ENCODE data around the gene DAP3. TPM values are rescaled to one million over a fixed set of nuclear protein-coding genes. Genes with fewer than 3 reads are reported as not detected.
"Not testable (repeated sequence)": the region's sequence is repeated elsewhere in the genome, so short reads cannot be mapped to it uniquely, and the experiment has no call there.

DAP3 gene
- total RNA-seq, 4 donors from 2014 or later: 73.5 to 131 (median 87.9) TPM

DNA sequence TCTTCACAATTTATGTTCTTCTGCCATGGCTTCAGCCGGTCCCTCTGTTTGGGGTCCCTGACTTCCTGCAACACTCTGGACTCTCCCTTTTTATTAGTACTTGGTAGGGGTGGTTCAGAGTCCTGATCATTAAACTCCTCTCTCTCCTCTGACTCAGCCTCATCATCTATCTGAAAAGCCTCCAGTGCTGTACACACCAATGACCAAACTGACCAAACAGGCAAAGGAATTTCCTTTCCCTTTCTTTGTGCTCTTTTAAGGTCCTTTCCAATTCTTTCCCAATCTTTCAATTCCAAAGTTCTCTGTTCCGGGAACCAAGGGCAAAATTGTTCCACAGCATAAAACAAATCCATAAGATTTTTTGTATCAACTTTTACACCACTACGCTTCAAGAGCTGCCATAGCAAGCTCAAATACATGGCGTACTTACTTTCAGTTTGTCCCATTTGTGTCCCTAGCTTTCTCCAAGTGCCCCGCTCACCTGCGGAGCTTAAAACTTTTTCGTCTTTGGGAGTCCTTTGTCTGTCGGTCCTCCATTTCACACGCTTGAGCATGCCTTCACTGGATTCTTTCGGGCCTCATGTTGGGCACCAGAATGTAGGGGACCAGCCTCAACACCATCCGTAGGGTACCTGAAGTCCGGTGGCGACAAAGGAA lies 9.6 kb downstream of the DAP3 start:
- Histone ChIP-seq H3K36me3 (no peaks in the 10 kb centered on the region), H3K4me1 (peaks cover 5 to 19% (median 13%) of the 10 kb centered on the region in 4 donors), H3K27me3 (no peaks in the 10 kb centered on the region), H3K4me3 (no peak overlapping the region), H3K27ac (replicated peaks in 1 of 4) (no peak overlapping the region), H3K9me3 (no peaks in the 10 kb centered on the region)
- no peak for DNase-seq (ENCODE audit: extremely low spot score)
- intact Hi-C loops (cut with DNase I): no loop called here
- TF ChIP-seq POLR2A (IDR thresholded peaks at IDR 0.05; ENCODE audit: low read depth) (no peak), POLR2AphosphoS5 (IDR thresholded peaks at IDR 0.05) (no peak), EP300 (IDR thresholded peaks at IDR 0.05) (no peak)
- TF ChIP-seq, protein P1, sequence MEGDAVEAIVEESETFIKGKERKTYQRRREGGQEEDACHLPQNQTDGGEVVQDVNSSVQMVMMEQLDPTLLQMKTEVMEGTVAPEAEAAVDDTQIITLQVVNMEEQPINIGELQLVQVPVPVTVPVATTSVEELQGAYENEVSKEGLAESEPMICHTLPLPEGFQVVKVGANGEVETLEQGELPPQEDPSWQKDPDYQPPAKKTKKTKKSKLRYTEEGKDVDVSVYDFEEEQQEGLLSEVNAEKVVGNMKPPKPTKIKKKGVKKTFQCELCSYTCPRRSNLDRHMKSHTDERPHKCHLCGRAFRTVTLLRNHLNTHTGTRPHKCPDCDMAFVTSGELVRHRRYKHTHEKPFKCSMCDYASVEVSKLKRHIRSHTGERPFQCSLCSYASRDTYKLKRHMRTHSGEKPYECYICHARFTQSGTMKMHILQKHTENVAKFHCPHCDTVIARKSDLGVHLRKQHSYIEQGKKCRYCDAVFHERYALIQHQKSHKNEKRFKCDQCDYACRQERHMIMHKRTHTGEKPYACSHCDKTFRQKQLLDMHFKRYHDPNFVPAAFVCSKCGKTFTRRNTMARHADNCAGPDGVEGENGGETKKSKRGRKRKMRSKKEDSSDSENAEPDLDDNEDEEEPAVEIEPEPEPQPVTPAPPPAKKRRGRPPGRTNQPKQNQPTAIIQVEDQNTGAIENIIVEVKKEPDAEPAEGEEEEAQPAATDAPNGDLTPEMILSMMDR (IDR thresholded peaks at IDR 0.05): no peak
- 94% methylated on average over 13 of the region's 13 CpGs for WGBS

DNA sequence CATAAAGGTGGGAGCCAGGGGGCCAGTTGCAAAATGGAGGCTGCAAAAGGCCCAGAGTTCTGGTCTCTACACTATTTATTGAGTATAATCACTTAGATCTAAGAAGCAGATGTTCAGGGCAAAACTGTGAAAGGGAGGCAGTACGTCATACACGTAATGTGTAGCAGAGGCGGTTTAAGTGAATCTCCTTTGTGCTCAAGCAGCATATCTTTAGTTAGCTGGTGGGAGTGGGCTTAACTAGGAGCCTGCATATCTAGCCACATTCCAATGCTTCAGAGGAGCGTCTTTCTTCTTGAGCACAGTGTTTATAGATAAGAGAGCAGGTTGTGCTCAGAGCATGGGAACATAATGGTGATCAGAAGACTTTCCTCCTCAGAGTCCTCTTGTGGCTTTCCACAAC lies 10.2 kb downstream of the DAP3 start:
- 88% methylated on average over 4 of the region's 4 CpGs for WGBS
- H3K27me3 ChIP-seq; H3K9me3 ChIP-seq; DNase-seq (ENCODE audit: extremely low spot score); H3K4me3 ChIP-seq; H3K27ac ChIP-seq (replicated peaks in 1 of 4); intact Hi-C loops (cut with DNase I); H3K36me3 ChIP-seq: not testable (repeated sequence)
- H3K4me1 ChIP-seq: peaks cover 5 to 19% (median 13%) of the 10 kb centered on the region in 4 donors

DNA sequence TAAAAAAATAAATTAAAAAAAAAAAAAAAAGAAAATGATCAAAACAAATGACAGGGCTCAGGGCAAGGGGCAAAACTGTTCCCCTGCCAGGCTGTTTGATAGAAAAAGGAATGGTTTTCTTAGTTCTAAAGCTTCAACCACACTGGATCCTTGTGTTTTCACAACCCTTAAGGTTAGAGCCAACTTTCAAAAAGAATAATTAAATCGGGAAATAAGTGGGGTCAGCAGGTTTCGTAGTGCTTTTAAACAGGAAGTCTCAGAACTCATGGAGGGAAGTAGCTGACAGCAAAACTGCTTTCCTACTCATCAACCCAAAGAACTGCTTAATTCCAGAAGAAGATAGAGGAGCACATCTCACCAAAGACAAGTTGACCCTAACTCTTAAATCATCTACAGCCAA lies 12.8 kb downstream of the DAP3 start:
- H3K36me3 ChIP-seq; H3K27ac ChIP-seq (replicated peaks in 1 of 4); H3K27me3 ChIP-seq; H3K4me3 ChIP-seq; H3K9me3 ChIP-seq; DNase-seq (ENCODE audit: extremely low spot score); intact Hi-C loops (cut with DNase I); H3K4me1 ChIP-seq: not testable (repeated sequence)
- 63% methylated on average over 2 of the region's 2 CpGs for WGBS

DNA sequence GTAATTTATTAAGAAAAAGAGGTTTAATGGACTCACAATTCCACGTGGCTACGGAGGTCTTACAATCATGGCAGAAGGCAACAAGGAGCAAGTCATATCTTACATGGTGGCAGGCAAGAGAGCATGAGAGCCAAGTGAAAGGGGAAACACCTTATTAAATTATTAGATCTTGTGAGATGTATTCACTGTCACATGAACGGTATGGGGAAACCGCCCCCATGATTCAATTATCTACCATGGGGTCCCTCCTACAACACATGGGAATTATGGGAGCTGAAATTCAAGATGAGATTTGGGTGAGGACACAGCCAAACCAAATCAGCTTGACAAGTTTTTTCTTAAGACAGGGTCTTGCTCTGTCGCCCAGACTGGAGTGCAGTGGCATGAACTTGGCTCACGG lies 14.3 kb downstream of the DAP3 start:
- intact Hi-C loops (cut with DNase I): no loop called here
- Histone ChIP-seq H3K27me3 (no peaks in the 10 kb centered on the region), H3K4me1 (no peaks in the 10 kb centered on the region), H3K36me3 (no peaks in the 10 kb centered on the region), H3K9me3 (no peaks in the 10 kb centered on the region), H3K4me3 (no peak overlapping the region), H3K27ac (replicated peaks in 1 of 4) (no peak overlapping the region)
- DNase-seq (ENCODE audit: extremely low spot score): no peak
- 92% methylated on average over 6 of the region's 6 CpGs for WGBS
- TF ChIP-seq POLR2AphosphoS5 (IDR thresholded peaks at IDR 0.05): no peak
- TF ChIP-seq EP300 (IDR thresholded peaks at IDR 0.05): no peak
- TF ChIP-seq, protein P1 (IDR thresholded peaks at IDR 0.05): no peak
- TF ChIP-seq POLR2A (IDR thresholded peaks at IDR 0.05; ENCODE audit: low read depth): no peak

DNA sequence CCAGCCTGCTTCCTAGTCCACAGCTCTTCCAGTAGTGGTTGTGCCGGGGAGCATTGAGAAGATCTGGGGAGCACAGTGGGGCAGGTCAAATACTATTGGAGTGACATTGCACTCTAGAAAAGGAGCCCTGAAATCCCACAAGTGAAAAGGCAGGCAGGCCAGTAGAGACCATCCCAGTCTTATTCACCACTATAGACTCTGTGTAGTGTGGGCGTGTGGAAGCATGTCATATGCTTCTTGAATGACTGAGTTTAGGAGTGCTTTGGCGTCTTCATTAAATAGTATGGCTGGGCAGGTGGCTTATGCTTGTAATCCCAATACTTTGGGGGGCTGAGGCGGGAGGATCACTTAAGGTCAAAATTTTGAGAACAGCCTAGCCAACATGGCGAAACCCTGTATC lies 15.5 kb downstream of the DAP3 start:
- H3K36me3 ChIP-seq; H3K4me1 ChIP-seq; H3K4me3 ChIP-seq; H3K9me3 ChIP-seq; DNase-seq (ENCODE audit: extremely low spot score); H3K27ac ChIP-seq (replicated peaks in 1 of 4); H3K27me3 ChIP-seq; intact Hi-C loops (cut with DNase I): not testable (repeated sequence)
- 94% methylated on average over 5 of the region's 5 CpGs for WGBS

DNA sequence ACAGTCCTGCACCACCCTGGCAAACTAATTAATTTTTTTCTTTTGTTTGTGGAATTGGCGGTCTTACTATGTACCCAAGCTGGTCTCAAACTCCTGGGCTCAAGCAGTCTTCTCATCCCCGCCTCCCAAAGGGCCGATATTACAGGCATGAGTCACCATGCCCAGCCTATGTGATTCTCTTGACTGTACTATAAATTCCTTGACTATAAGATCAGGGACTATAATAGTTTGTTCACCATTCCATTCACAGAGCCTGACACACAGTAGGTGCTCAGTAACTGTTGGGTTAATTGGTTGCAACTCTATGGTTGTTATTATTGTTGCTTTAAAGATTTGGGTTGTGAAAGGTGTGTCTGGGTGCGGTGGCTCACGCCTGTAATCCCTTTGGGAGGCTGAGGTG lies 17.2 kb downstream of the DAP3 start:
- no peak for DNase-seq (ENCODE audit: extremely low spot score)
- TF ChIP-seq POLR2A (IDR thresholded peaks at IDR 0.05; ENCODE audit: low read depth) (no peak), EP300 (IDR thresholded peaks at IDR 0.05) (no peak), POLR2AphosphoS5 (IDR thresholded peaks at IDR 0.05) (no peak)
- TF ChIP-seq, protein P1 (IDR thresholded peaks at IDR 0.05): no peak
- intact Hi-C loops (cut with DNase I): no loop called here
- Histone ChIP-seq H3K4me1 (no peaks in the 10 kb centered on the region), H3K36me3 (peaks cover 0 to 11% (median 2%) of the 10 kb centered on the region in 4 donors), H3K27me3 (no peaks in the 10 kb centered on the region), H3K27ac (replicated peaks in 1 of 4) (no peak overlapping the region), H3K4me3 (no peak overlapping the region), H3K9me3 (no peaks in the 10 kb centered on the region)
- 88% methylated on average over 5 of the region's 5 CpGs for WGBS
